ENCODE results near the gene OFD1.

GRCh38 chrX:13778916-13779315, 44.4 kb downstream of the OFD1 start:
- TF ChIP-seq CTCF (IDR thresholded peaks at IDR 0.05; ENCODE audit: borderline replicate concordance, extremely low read depth, low read length, poor library complexity, severe bottlenecking), result no peak
- TF ChIP-seq EZH2 (IDR thresholded peaks at IDR 0.05; ENCODE audit: borderline replicate concordance, low read depth, low read length, severe bottlenecking), result no peak

Measured in DND-41 (cell line).